Adipose tissue (tissue), 3 donors: ENCODE measurements around the gene ITGB1BP2. TPM values are rescaled to one million over a fixed set of nuclear protein-coding genes. Genes with fewer than 3 reads are reported as not detected.
"Not testable (repeated sequence)": the region's sequence is repeated elsewhere in the genome, so short reads cannot be mapped to it uniquely, and the experiment has no call there.

Source experiments
- H3K27ac ChIP-seq: one replicate; pipeline ENCODE4 v1.5.1; 2013; ENCODE audit warnings: low read depth, low read length
- WGBS, 3 donors: extraction: QIAGEN DNeasy Blood & Tissue Kit; methylation state at CpG; one replicate each; pipeline ENCODE4 v1.1.7; 2013; 5-methylcytosine and 5-hydroxymethylcytosine counted together
- polyA plus RNA-seq, 3 donors: library from polyadenylated mRNA; stranded (reverse); fragments of 200-250 nt; gene quantifications; one replicate each; pipeline ENCODE4 v1.2.3, GENCODE V29; 2013
- donor health status: healthy with polysubstance abuse.
- donor health status: Bipolar disorder and iron deficiency.
- donor health status: healthy.

Gene ITGB1BP2
- polyA plus RNA-seq, 3 donors = 0.32 to 1.5 (median 0.58) TPM

DNA sequence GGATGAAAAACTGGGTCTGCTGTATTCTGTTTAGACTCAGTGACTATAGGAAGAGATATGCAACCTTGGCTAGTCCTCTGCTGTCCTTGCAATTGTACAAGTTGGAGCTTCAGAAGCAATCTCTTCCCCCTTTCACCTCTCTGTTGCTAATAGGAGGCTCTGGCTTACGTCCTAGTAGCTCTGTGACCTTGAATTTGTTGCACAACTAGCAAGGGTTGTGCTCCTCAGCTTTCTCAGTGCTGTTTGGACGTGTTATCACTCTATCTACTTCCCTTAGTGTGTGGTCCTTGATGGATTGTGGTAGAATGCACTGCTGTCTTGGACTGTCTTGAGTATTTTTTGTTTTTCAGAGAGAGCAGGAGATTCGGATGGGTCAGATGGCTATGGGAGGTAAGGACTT, 3.4 kb upstream of the ITGB1BP2 start:
- H3K27ac ChIP-seq = no peak overlapping the region
- whole genome bisulfite sequencing, 3 donors = 48 to 64% (median 63%) methylated on average over 3 of the region's 3 CpGs

DNA sequence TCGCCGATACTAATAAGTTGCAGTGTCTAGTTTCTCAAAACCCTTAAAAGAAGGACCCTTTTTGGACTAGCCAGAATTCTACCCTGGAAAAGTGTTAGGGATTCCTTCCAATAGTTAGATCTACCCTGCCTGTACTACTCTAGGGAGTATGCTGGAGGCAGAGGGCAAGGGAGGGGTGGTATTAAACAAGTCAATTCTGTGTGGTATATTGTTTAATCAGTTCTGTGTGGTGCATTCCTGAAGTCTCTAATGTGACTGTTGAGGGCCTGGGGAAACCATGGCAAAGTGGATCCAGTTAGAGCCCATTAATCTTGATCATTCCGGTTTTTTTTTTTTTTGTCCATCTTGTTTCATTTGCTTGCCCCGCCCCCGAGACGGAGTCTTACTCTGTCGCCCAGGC, 1.5 kb upstream of the ITGB1BP2 start:
- WGBS, 3 donors = 84 to 94% (median 89%) methylated on average over 5 to 7 of the region's 7 CpGs

DNA sequence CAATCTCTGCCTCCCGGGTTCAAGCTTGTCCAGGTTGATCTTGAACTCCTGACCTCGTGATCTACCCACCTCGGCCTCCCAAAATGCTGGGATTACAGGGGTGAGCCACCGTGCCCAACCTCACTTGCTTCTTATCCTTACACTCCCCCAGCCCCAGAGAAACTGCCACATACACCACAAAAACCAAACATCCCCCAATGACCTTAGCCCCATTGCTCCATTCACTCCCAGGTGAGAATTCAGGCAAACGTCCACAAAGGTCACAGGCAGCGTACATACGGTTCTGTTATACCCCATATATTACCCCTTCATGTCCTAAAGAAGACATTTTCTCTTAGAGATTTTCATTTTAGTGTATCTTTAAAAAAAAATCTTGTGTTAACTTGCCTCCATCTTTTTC, 1.1 kb upstream of the ITGB1BP2 start:
- not testable (repeated sequence) for H3K27ac ChIP-seq
- WGBS, 3 donors = 81 to 83% (median 82%) methylated on average over 7 of the region's 7 CpGs

More for the DNA sequence above, 1.5 kb upstream of the ITGB1BP2 start:
- not testable (repeated sequence) for H3K27ac ChIP-seq

DNA sequence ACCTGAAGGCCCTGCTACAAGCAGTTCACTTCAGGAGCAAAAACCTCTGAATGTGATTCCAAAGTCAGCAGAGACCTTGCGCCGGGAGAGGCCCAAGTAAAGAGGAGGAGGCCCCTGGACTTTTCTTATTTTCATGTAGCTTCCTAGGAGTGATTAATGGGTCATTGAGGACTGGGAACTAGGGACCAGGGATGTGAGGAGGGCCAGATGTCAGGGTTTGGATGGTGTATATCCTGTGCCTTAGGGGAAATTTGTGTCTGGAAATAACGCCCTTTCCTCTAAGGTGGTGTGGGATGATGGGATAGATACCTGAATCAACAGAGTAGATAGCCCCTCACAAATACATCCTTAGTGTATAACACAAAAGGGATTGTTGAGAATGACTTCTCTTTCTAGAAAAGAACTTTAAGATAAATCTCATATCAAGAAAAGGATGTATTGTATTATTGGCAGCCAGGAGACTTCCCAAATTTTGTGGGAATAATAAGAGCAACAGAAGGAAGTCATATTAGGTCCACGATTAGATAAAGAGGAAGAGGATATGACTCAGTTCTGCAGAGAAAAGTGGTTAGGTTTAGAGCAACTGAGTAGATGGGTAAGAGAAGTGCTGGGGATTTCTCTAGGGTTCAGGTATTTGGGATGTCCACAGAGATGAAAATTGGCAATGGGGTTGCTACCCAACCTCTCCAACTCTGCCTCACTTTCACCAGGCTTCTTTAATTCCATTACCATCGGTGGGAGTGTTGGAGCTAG, 1.1 kb downstream of the ITGB1BP2 start:
- H3K27ac ChIP-seq = no peak overlapping the region
- 60 to 91% (median 65%) methylated on average over 5 of the region's 5 CpGs for WGBS, 3 donors

DNA sequence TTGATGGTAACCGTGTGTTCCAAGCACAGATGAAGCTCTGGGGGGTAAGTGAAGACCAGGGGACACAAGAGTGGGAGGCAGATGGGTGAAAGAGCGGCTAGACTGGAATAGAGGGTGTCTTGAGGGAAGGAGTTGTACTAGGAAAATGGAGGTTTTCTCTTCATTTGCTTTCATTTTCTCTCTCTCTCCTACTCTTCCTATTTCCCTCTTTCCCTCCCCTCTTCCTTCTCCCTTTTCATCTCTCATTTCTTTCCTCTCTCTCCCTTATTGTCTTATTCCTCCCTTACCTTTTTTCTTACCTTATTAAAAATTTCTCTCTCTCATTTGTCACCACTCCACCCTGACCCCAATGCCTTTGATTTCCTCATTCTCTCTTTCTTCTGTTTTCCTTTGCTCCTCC, 3.0 kb downstream of the ITGB1BP2 start:
- H3K27ac ChIP-seq = no peak overlapping the region
- WGBS, 3 donors = 76 to 100% (median 100%) methylated on average over 1 to 2 of the region's 2 CpGs

DNA sequence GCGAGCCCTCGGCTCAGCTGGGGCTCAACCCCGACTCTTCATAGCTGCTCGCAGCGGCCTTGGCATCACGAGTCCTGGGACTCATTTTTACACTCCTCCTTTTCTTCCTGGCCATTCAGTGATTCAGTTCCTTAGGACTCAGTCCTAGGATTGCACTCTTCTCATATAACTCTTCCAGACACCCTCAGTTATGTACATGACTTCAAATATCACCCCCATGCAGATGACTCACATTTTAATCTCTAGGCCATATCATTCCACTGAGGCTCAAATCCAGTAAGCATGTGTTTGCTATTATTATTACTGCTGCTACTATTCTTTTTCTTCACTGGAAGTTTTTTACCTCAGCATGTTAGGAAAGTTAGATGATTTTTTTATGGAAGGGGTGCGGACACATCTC, 14.4 kb downstream of the ITGB1BP2 start:
- H3K27ac ChIP-seq = no peak overlapping the region
- 80 to 84% (median 82%) methylated on average over 7 of the region's 7 CpGs for WGBS, 3 donors

DNA sequence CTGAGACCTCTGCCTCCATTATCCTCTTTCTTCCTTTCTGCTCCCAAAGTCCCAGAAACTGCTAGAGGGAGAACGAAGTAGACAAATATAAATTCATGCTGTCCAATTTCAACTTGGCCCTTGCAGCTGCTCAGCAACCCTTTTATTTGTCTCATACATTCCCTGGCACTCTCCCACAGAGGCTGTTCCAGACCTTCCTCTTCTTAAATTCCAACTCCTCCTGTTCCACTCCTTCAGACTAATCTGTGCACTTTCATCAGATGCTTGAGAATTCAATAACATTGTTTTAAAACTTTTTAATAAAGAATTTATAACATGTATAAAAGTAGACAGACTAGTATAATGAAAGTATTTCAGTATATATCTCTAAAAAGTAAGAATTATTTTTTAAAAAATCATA, 15.4 kb downstream of the ITGB1BP2 start:
- WGBS, 3 donors = no CpG with 5 or more reads among the region's 1 CpG
- not testable (repeated sequence) for H3K27ac ChIP-seq

DNA sequence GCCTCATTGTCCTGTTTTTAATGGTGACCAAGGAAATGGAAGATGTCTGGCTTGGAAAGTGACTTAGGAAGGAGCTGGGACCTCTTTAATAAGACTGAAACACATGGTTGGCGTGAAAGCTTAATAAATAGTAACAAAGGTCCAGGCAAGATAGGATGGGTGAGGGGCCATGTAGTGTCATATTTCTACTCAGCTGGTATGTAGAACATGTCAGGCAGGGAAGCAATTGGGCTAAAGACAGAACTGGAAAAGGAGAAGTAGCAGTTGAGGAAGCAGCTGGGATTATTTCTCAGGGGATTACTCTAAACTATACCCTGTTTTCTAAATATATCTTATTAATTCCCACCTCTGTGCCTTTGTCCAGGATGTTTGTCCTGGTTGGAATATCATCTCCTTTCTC, 18.6 kb downstream of the ITGB1BP2 start:
- WGBS, 3 donors = 77 to 100% (median 94%) methylated on average over 1 of the region's 1 CpG

DNA sequence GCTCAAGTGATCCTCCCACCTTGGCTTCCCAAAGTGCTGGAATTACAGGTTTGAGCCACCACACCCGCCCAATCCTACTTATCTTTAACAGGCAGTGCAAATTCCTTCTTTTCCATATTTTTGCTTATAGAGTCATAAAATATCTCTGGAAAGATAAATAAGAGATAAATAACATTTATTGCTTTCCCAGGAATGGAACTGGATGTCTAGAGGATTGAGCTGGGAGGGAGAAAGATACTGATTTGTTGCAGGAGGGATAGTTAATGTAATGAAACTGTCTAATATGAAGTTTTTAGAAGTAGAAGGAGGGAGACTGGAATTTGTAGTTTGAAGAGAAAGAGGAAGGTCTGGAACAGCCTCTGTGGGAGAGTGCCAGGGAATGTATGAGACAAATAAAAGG, 20.2 kb downstream of the ITGB1BP2 start:
- WGBS, 3 donors = 78 to 100% (median 81%) methylated on average over 1 of the region's 1 CpG
- no peak overlapping the region for H3K27ac ChIP-seq

More for the DNA sequence above, 18.6 kb downstream of the ITGB1BP2 start:
- no peak overlapping the region for H3K27ac ChIP-seq

DNA sequence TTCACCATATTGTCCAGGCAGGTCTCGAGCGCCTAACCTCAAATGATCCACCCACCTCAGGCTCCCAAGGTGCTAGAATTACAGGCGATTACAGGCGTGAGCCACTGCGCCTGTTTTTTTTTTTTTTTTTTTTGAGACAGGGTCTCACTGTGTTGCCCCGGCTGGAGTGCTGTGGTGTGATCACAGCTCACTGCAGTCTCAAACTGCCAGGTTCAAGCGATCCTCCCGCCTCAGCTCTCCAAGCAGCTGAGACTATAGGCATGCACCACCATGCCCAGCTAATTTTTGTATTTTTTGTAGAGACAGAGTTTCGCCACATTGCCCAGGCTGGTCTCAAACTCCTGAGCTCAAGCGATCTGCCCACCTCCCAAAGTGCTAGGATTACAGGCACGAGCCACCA, 22.9 kb downstream of the ITGB1BP2 start:
- WGBS, 3 donors = 92 to 100% (median 93%) methylated on average over 10 to 11 of the region's 11 CpGs
- H3K27ac ChIP-seq = not testable (repeated sequence)

DNA sequence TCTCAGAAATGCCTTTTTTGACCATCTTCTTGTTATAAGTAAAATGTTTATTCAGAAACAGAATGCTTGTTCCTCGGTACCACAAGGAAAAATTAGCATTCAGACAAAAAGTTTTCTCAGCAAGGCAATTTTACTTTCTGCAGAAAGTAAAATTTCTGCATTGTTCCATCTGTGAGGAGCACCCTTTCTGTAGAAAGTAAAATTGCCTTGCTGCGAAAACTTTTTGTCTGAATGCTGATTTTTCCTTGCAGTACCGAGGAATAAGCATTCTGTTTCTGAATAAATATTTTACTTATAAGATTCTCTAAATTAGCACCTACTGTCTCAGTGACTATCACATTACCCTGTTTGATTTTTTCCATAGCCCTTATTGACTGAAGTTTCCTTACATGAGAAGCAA, 24.8 kb downstream of the ITGB1BP2 start:
- 86 to 95% (median 95%) methylated on average over 3 of the region's 3 CpGs for WGBS, 3 donors
- no peak overlapping the region for H3K27ac ChIP-seq

DNA sequence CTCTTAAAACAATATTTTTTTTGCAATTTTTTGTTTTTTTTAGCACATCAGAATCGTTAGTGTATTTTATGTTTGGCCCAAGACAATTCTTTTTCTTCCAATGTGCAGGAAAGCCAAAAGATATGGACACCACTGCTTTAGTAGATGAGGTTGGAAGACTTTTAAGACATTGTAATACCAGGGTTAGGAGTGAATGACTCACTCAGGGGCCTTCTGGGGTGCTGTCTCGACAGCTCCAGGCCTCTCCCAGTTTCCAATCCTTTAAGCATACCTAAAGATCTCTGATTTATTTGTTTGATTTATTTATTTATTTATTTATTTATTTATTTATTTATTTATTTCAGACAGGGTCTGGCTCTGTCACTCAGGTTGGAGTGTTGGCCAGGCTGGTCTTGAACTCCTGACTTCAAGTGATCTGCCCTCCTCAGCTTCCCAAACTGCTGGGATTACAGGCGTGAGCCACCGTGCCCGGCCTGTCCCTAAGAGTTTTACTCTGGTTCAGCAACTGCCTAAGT, 47.7 kb downstream of the ITGB1BP2 start:
- WGBS, 3 donors = 51 to 75% (median 58%) methylated on average over 2 of the region's 5 CpGs
- H3K27ac ChIP-seq = not testable (repeated sequence)

DNA sequence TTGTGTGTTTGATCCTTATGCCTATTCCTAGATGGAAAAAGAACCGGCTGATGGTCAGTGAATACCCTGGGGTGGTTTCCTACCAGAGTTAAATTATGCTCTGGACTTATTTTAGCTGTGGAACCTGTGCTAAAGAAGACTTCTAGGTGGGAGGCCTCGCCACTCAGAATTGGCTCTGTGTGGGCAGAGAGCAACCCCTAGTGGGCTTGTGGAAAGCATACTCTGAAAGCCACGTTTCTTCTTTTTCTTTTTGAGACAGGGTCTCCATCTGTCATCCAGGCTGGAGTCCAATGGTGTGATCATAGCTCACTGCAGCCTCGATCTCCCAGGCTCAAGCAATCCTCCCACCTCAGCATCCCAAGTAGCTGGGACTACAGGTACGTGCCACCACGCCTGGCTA, 48.3 kb downstream of the ITGB1BP2 start:
- not testable (repeated sequence) for H3K27ac ChIP-seq
- 31 to 49% methylated on average over 2 of the region's 6 CpGs; no CpG with 5 or more reads in 1 of the 3 donors for WGBS, 3 donors

DNA sequence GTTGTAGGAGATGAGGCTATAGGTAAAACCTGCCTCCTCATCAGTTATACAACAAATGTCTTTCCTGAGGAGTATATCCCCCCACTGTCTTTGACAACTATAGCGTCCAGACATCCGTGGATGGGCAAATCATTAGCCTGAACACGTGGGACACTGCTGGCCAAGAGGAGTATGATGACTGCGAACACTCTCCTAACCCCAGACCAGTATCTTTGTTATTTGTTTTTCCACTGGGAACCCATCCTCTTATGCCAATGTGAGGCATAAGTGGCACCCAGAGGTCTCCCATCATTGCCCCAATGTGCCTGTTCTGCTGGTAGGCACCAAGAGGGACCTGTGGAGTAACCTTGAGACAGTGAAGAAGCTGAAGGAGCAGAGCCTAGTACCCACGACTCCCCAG, 50.9 kb downstream of the ITGB1BP2 start:
- WGBS, 3 donors = 74 to 85% (median 84%) methylated on average over 5 of the region's 5 CpGs
- not testable (repeated sequence) for H3K27ac ChIP-seq

Other genes starting within 250 kb of the ITGB1BP2 start
- 10 to 100 TPM; 15.1 to 53.5 (median 23.3) TPM for gene SNX12, start 233.4 kb upstream of the ITGB1BP2 start, polyA plus RNA-seq
- gene FOXO4, start 205.9 kb upstream of the ITGB1BP2 start, polyA plus RNA-seq = 10 to 100 TPM in 2 of 3 donors, 1 to 10 TPM in 1; 9.1 to 26.1 (median 11.4) TPM
- under 1 TPM in 1 of 3 donors, not detected in 2; 0.19 TPM for gene CXorf65, start 195.0 kb upstream of the ITGB1BP2 start, polyA plus RNA-seq
- 10 to 100 TPM in 2 of 3 donors, 1 to 10 TPM in 1; 2.9 to 15.4 (median 10.8) TPM for gene IL2RG, start 190.2 kb upstream of the ITGB1BP2 start, polyA plus RNA-seq
- 10 to 100 TPM in 2 of 3 donors, 1 to 10 TPM in 1; 8.7 to 13.4 (median 12.9) TPM for gene MED12, start 183.2 kb upstream of the ITGB1BP2 start, polyA plus RNA-seq
- gene NLGN3, start 156.9 kb upstream of the ITGB1BP2 start, polyA plus RNA-seq = under 1 TPM; 0.15 to 0.67 (median 0.49) TPM
- 100 to 1,000 TPM in 1 of 3 donors, 1 to 10 TPM in 2; 1.0 to 102 (median 1.8) TPM for gene GJB1, start 78.5 kb upstream of the ITGB1BP2 start, polyA plus RNA-seq
- 1 to 10 TPM; 4.6 to 6.4 (median 6.3) TPM for gene ZMYM3, start 47.6 kb upstream of the ITGB1BP2 start, polyA plus RNA-seq
- 100 to 1,000 TPM; 121 to 143 (median 133) TPM for gene NONO, start 18.1 kb upstream of the ITGB1BP2 start, polyA plus RNA-seq
- gene TAF1, start 64.6 kb downstream of the ITGB1BP2 start, polyA plus RNA-seq = 10 to 100 TPM; 10.4 to 20.8 (median 15.9) TPM
- gene OGT, start 231.4 kb downstream of the ITGB1BP2 start, polyA plus RNA-seq = 10 to 100 TPM; 23.6 to 44.7 (median 39.4) TPM